Mucosa of descending colon (tissue), 3 donors: ENCODE results near the gene ADGRG1. TPM values are rescaled to one million over a fixed set of nuclear protein-coding genes. Genes with fewer than 3 reads are reported as not detected.

Source experiments
- ATAC-seq: fragments of 200-7000 bp; cut with Tn5 transposase; one replicate; pipeline ENCODE4 v1.9.1; 2020; ENCODE audit warnings: mild to moderate bottlenecking, moderate library complexity
- DNase-seq, 3 donors: peaks; one replicate each; pipeline ENCODE4 v3.0.0-alpha.2; 2020
- H3K36me3 ChIP-seq: fragments of 200-600 bp; one replicate; pipeline ENCODE4 v1.8.0; 2021; ENCODE audit warnings: low read depth, mild to moderate bottlenecking
- H3K4me1 ChIP-seq: fragments of 200-600 bp; one replicate; pipeline ENCODE4 v1.8.0; 2021; ENCODE audit warnings: low read depth, mild to moderate bottlenecking
- H3K4me3 ChIP-seq: fragments of 200-600 bp; one replicate; pipeline ENCODE4 v1.8.0; 2021; ENCODE audit warnings: mild to moderate bottlenecking
- H3K9me3 ChIP-seq: fragments of 200-600 bp; one replicate; pipeline ENCODE4 v1.8.0; 2021; ENCODE audit warnings: mild to moderate bottlenecking
- intact Hi-C, 2 donors: fragments of 100-400 bp; cut with DNase I in 1 of 2; cut with micrococcal nuclease in 1 of 2; formaldehyde crosslinking; loops; one replicate each; pipeline versions ENCODE4 v1.11.0 to v1.11.1; 2022; cut with DNase I, micrococcal nuclease
- total RNA-seq, 3 donors: library from RNA; stranded (reverse); fragmentation: NEBNext Ultra II Directional in 2 of 3; extraction: Animal tissue kit (Norgen Biotek cat#: 25700) in 2 of 3; gene quantifications; one replicate each; pipeline versions ENCODE4 v1.2.1 to v1.2.4, GENCODE V29; 2021 to 2023
- TF ChIP-seq, protein P1 (sequence below): fragments of 200-600 bp; IDR thresholded peaks from one replicate; pipeline ENCODE4 v1.8.0; 2022; ENCODE audit warnings: antibody characterized with exemption, mild to moderate bottlenecking
- donor health status: DM: no; HTN: no; CAD: no; lungs with moderate emphysema.
- donor health status: DM: no; HTN: no; CAD: no.
- donor health status: DM: no; HTN: yes; CAD: no.

Gene ADGRG1
- total RNA-seq, 3 donors from 2014 or later, result 37.0 to 104 (median 98.4) TPM

DNA sequence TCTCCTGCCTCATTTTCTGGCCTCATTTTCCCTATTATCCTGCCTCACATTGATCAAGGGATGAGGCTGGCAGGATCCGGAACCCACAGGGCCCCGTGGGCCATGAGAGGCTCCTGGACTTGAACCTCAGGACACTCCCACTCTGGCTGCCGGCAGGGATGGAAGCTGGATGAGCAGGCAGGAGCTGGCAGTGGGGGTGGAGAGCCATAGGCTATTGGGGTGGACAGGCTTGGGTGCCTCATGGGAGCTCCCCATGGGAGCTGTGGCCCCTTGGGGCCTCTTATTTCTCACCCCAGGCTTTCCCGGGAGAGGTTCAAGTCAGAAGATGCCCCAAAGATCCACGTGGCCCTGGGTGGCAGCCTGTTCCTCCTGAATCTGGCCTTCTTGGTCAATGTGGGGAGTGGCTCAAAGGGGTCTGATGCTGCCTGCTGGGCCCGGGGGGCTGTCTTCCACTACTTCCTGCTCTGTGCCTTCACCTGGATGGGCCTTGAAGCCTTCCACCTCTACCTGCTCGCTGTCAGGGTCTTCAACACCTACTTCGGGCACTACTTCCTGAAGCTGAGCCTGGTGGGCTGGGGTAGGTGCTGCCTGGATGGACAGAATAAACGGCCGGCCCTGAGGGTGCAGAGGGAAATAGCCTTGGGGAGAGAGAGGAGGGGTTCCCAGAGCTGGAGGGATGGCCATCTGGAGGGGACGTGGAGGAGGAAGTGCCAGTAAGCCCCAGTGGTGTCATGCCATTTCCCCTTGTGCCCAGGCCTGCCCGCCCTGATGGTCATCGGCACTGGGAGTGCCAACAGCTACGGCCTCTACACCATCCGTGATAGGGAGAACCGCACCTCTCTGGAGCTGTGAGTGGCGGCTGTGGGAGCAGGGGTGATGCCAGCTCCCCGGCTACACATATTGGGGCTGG is 55.5 kb downstream of the ADGRG1 start:
- Histone ChIP-seq H3K9me3 (no peaks in the 10 kb centered on the region), H3K4me3 (no peak overlapping the region), H3K4me1 (no peaks in the 10 kb centered on the region), H3K36me3 (no peaks in the 10 kb centered on the region)
- DNase-seq (no peak), ATAC-seq (no peak)
- TF ChIP-seq, protein P1, sequence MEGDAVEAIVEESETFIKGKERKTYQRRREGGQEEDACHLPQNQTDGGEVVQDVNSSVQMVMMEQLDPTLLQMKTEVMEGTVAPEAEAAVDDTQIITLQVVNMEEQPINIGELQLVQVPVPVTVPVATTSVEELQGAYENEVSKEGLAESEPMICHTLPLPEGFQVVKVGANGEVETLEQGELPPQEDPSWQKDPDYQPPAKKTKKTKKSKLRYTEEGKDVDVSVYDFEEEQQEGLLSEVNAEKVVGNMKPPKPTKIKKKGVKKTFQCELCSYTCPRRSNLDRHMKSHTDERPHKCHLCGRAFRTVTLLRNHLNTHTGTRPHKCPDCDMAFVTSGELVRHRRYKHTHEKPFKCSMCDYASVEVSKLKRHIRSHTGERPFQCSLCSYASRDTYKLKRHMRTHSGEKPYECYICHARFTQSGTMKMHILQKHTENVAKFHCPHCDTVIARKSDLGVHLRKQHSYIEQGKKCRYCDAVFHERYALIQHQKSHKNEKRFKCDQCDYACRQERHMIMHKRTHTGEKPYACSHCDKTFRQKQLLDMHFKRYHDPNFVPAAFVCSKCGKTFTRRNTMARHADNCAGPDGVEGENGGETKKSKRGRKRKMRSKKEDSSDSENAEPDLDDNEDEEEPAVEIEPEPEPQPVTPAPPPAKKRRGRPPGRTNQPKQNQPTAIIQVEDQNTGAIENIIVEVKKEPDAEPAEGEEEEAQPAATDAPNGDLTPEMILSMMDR, result no peak
- intact Hi-C loops, result no loop called here

DNA sequence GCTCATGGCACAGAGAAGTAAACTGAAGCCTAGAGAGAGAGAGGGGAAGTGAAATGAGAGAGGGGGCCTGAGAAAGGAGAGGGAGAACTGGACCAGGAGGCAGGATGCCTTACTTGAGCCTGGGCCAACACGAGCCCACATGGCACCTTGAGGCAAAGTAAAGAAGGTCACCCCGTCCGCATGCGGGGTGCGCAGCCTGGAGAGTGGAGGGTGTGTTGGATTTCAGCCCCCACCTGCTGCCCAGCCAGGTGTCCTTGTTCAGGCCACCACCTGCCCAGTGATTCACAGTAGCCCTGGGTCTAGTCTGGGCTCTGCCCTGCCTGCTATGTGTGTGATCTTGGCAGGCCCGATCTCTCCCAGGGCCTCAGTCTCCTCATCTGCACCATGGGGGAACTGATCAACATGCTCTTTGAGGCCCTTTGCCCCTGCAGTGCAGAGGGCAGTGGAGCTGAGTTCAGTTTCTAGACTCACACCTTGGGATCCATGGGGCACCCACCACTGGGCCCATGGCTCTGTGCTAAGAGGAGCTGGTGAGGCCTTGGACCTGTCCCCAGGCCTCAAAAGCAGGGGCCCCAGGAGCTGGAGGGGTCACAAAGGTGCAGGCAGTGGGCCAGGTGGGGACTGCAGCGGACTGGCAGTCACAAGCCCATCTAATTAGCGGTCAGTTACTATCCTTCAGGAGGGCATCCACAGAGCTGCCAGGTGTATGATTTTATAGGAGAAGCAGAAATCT is 56.4 kb downstream of the ADGRG1 start:
- DNase-seq, result no peak
- Histone ChIP-seq H3K4me1 (no peaks in the 10 kb centered on the region), H3K36me3 (no peaks in the 10 kb centered on the region), H3K9me3 (no peaks in the 10 kb centered on the region), H3K4me3 (no peak overlapping the region)
- intact Hi-C loops, result no loop called here
- TF ChIP-seq, protein P1, result no peak
- ATAC-seq, result no peak

DNA sequence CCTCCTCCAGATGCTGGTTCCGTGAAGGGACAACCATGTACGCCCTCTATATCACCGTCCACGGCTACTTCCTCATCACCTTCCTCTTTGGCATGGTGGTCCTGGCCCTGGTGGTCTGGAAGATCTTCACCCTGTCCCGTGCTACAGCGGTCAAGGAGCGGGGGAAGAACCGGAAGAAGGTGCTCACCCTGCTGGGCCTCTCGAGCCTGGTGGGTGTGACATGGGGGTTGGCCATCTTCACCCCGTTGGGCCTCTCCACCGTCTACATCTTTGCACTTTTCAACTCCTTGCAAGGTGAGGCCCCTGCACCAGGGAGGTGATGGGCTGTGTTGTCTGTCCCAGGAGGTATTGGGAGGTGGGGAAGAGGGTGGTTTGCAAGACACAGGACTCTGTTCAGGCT is 57.2 kb downstream of the ADGRG1 start:
- no peaks in the 10 kb centered on the region for H3K36me3 ChIP-seq
- no peak overlapping the region for H3K4me3 ChIP-seq
- no peaks in the 10 kb centered on the region for H3K9me3 ChIP-seq
- no peak for ATAC-seq
- TF ChIP-seq, protein P1, result no peak
- no peaks in the 10 kb centered on the region for H3K4me1 ChIP-seq
- intact Hi-C loops, result no loop called here
- DNase-seq, result no peak

DNA sequence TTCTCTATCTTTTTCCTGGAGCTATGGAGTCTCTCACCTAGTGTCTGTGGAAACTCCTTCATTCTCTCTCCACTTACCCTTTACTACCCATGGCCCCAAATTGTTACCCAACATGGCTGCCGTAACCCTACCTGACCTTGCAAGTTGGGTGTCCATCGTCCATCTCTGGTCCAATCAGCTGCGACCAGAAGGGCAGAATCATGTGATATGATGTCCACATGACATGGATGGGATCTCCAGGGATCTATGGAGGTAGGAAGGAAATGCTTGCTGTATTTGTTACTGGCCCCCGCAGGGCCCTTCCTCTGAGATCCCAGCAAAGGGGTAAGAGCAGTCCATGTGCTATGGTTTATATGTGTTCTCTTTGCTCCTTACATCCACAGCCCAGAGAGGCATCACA is 58.1 kb downstream of the ADGRG1 start:
- no peak overlapping the region for H3K4me3 ChIP-seq
- intact Hi-C loops, result no loop called here
- no peaks in the 10 kb centered on the region for H3K9me3 ChIP-seq
- H3K36me3 ChIP-seq, result no peaks in the 10 kb centered on the region
- H3K4me1 ChIP-seq, result no peaks in the 10 kb centered on the region
- no peak for DNase-seq
- ATAC-seq, result no peak
- TF ChIP-seq, protein P1, result no peak

DNA sequence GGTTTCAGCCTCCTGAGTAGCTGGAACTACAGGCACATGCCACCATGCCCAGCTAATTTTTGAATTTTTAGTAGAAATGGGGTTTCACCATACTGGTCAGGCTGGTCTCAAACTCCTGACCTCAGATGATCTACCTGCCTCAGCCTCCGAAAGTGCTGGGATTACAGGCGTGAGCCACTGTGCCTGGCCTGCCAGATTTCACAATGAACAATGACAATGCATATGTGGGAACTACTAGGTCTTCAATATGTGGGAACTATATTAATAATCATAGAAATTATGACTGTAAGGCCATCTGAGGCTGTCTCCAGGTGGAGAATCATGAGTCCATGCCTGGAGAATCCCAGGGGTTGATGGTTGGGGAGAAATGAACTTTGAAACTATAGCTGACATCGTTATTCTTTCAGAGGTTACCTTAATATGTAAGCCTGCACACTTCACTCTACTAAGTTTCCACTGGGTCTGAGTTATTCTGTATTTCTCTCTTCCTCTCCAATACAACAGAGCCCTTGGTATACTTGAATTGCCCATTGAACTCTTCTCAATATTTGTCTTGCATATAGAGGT is 59.0 kb downstream of the ADGRG1 start:
- DNase-seq, result no peak
- no peaks in the 10 kb centered on the region for H3K9me3 ChIP-seq
- no peak for ATAC-seq

More for the DNA sequence above, 59.0 kb downstream of the ADGRG1 start:
- TF ChIP-seq, protein P1, result no peak
- intact Hi-C loops, result no loop called here
- no peaks in the 10 kb centered on the region for H3K4me1 ChIP-seq
- H3K36me3 ChIP-seq, result no peaks in the 10 kb centered on the region
- no peak overlapping the region for H3K4me3 ChIP-seq
